ENCODE measurements around the gene EEA1. TPM values are rescaled to one million over a fixed set of nuclear protein-coding genes. Genes with fewer than 3 reads are reported as not detected.

Gene EEA1
- polyA plus RNA-seq, 1 donor from 2014 or later = 5.6 TPM

DNA sequence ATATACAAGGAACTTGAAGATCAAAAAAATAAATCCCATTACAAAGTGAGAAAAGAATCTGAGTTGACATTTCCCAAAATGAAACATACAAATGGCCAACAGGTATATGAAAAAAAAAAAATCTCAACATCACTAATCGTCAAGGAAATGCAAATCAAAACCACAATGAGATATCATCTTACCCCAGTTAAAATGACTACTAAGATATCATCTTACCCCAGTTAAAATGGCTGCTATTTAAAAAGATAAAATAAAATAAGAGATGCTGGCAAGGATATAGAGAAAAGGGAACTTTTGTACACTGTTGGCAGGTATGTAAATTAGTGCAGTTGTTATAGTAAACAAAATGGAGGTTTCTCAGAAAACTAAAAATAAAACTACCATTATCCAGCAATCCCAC is 181.9 kb downstream of the EEA1 start:
- Histone ChIP-seq H3K9ac (ENCODE audit: low read length) (no peak overlapping the region), H3K79me2 (replicated peaks; ENCODE audit: insufficient read depth, low read length) (no peaks in the 10 kb centered on the region), H4K20me1 (ENCODE audit: insufficient read depth) (no peaks in the 10 kb centered on the region), H3F3A (ENCODE audit: insufficient read depth, low read length, poor library complexity, severe bottlenecking) (no peaks in the 10 kb centered on the region), H2AFZ (ENCODE audit: low read depth, low read length) (no peak overlapping the region), H3K27me3 (ENCODE audit: insufficient read depth, low read depth, low read length) (no peaks in the 10 kb centered on the region), H3K4me2 (ENCODE audit: low read length) (no peak overlapping the region), H3K4me3 (ENCODE audit: low read length) (no peak overlapping the region), H3K9me3 (ENCODE audit: low read length) (no peaks in the 10 kb centered on the region), H3K36me3 (ENCODE audit: insufficient read depth, low read length) (no peaks in the 10 kb centered on the region), H3K9me2 (ENCODE audit: insufficient read depth, low read length) (no peaks in the 10 kb centered on the region), H3K27ac (ENCODE audit: low read length) (no peak overlapping the region)
- TF ChIP-seq SMC3 (conservative IDR thresholded peaks at IDR 0.05; ENCODE audit: poor library complexity) = no peak
- TF ChIP-seq EP300 (conservative IDR thresholded peaks at IDR 0.05; ENCODE audit: poor library complexity, severe bottlenecking) = no peak
- no peak for TF ChIP-seq EZH2 (IDR thresholded peaks at IDR 0.05; ENCODE audit: borderline replicate concordance, insufficient read depth, low read length, poor library complexity, severe bottlenecking)
- TF ChIP-seq RAD21 (conservative IDR thresholded peaks at IDR 0.05) = no peak

DNA sequence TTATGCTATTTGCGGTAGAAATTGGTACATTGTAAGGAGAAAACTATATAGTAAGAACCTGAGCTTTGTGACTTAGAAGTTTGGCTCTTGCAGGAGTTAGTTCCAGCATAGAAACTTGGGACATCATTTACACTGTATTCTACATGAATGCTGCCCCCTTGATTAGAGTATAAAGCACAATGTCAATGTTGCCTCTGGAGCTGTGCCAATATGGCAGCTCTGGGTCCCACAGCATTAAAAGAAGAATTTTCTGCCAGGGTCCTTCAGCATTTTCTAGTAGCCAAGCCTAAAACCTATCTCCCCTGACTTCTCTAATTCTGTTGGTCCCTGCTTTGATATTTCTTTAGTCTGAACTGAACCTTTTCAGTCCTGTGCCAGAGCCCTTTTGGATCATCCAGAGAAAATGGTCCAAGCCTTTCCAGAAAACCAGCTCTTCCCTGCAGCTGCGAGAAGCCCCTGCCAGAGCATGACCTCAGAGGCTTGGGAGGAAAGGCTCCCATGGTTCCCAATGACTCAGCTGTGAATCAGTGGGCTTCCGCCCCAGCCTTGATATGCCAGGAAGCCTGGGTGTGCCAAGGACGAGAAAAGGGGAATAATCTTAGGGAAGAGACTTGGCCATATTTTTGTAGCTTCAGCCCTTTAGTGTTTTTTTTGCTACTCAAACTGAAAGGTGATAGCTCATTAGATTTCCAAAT is 183.1 kb downstream of the EEA1 start:
- no peaks in the 10 kb centered on the region for H3K27me3 ChIP-seq (ENCODE audit: insufficient read depth, low read depth, low read length)
- H3K4me2 ChIP-seq (ENCODE audit: low read length) = no peak overlapping the region
- H3K36me3 ChIP-seq (ENCODE audit: insufficient read depth, low read length) = no peaks in the 10 kb centered on the region
- no peaks in the 10 kb centered on the region for H3K9me3 ChIP-seq (ENCODE audit: low read length)
- no peak overlapping the region for H3K4me3 ChIP-seq (ENCODE audit: low read length)
- no peaks in the 10 kb centered on the region for H3K9me2 ChIP-seq (ENCODE audit: insufficient read depth, low read length)
- H3F3A ChIP-seq (ENCODE audit: insufficient read depth, low read length, poor library complexity, severe bottlenecking) = no peaks in the 10 kb centered on the region
- no peak for TF ChIP-seq SMC3 (conservative IDR thresholded peaks at IDR 0.05; ENCODE audit: poor library complexity)
- no peak for TF ChIP-seq EP300 (conservative IDR thresholded peaks at IDR 0.05; ENCODE audit: poor library complexity, severe bottlenecking)
- H4K20me1 ChIP-seq (ENCODE audit: insufficient read depth) = no peaks in the 10 kb centered on the region
- no peak overlapping the region for H3K9ac ChIP-seq (ENCODE audit: low read length)
- no peak overlapping the region for H2AFZ ChIP-seq (ENCODE audit: low read depth, low read length)
- H3K27ac ChIP-seq (ENCODE audit: low read length) = no peak overlapping the region
- no peaks in the 10 kb centered on the region for H3K79me2 ChIP-seq (replicated peaks; ENCODE audit: insufficient read depth, low read length)

GRCh38 chr12:92743026-92743425 is 186.1 kb downstream of the EEA1 start:
- no peaks in the 10 kb centered on the region for H3K36me3 ChIP-seq (ENCODE audit: insufficient read depth, low read length)
- no peak overlapping the region for H2AFZ ChIP-seq (ENCODE audit: low read depth, low read length)
- no peak overlapping the region for H3K9ac ChIP-seq (ENCODE audit: low read length)
- no peaks in the 10 kb centered on the region for H3K79me2 ChIP-seq (replicated peaks; ENCODE audit: insufficient read depth, low read length)
- H3K4me2 ChIP-seq (ENCODE audit: low read length) = no peak overlapping the region
- no peaks in the 10 kb centered on the region for H3K9me2 ChIP-seq (ENCODE audit: insufficient read depth, low read length)
- no peak for TF ChIP-seq SMC3 (conservative IDR thresholded peaks at IDR 0.05; ENCODE audit: poor library complexity)
- TF ChIP-seq EP300 (conservative IDR thresholded peaks at IDR 0.05; ENCODE audit: poor library complexity, severe bottlenecking) = no peak
- TF ChIP-seq REST (IDR thresholded peaks at IDR 0.05; ENCODE audit: borderline replicate concordance) = no peak
- no peak for TF ChIP-seq MXI1 (conservative IDR thresholded peaks at IDR 0.05; ENCODE audit: poor library complexity, severe bottlenecking)
- no peak for TF ChIP-seq EZH2 (IDR thresholded peaks at IDR 0.05; ENCODE audit: borderline replicate concordance, insufficient read depth, low read length, poor library complexity, severe bottlenecking)
- TF ChIP-seq TAF1 (IDR thresholded peaks at IDR 0.05; ENCODE audit: low read depth) = no peak
- no peak for TF ChIP-seq RAD21 (conservative IDR thresholded peaks at IDR 0.05)
- TF ChIP-seq, protein P1, sequence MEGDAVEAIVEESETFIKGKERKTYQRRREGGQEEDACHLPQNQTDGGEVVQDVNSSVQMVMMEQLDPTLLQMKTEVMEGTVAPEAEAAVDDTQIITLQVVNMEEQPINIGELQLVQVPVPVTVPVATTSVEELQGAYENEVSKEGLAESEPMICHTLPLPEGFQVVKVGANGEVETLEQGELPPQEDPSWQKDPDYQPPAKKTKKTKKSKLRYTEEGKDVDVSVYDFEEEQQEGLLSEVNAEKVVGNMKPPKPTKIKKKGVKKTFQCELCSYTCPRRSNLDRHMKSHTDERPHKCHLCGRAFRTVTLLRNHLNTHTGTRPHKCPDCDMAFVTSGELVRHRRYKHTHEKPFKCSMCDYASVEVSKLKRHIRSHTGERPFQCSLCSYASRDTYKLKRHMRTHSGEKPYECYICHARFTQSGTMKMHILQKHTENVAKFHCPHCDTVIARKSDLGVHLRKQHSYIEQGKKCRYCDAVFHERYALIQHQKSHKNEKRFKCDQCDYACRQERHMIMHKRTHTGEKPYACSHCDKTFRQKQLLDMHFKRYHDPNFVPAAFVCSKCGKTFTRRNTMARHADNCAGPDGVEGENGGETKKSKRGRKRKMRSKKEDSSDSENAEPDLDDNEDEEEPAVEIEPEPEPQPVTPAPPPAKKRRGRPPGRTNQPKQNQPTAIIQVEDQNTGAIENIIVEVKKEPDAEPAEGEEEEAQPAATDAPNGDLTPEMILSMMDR (IDR thresholded peaks at IDR 0.05; ENCODE audit: poor library complexity, severe bottlenecking) = no peak
- no peaks in the 10 kb centered on the region for H4K20me1 ChIP-seq (ENCODE audit: insufficient read depth)
- no peaks in the 10 kb centered on the region for H3K9me3 ChIP-seq (ENCODE audit: low read length)
- H3K4me3 ChIP-seq (ENCODE audit: low read length) = no peak overlapping the region
- H3F3A ChIP-seq (ENCODE audit: insufficient read depth, low read length, poor library complexity, severe bottlenecking) = no peaks in the 10 kb centered on the region
- H3K27ac ChIP-seq (ENCODE audit: low read length) = no peak overlapping the region
- no peaks in the 10 kb centered on the region for H3K27me3 ChIP-seq (ENCODE audit: insufficient read depth, low read depth, low read length)

Data from neural cell (in vitro differentiated cells).